ENCODE results near the gene OTUB1. TPM values are rescaled to one million over a fixed set of nuclear protein-coding genes. Genes with fewer than 3 reads are reported as not detected.
"Not testable (repeated sequence)": the region's sequence is repeated elsewhere in the genome, so short reads cannot be mapped to it uniquely, and the experiment has no call there.

The OTUB1 gene
- total RNA-seq, 1 donor from 2014 or later, result 52.2 TPM

DNA sequence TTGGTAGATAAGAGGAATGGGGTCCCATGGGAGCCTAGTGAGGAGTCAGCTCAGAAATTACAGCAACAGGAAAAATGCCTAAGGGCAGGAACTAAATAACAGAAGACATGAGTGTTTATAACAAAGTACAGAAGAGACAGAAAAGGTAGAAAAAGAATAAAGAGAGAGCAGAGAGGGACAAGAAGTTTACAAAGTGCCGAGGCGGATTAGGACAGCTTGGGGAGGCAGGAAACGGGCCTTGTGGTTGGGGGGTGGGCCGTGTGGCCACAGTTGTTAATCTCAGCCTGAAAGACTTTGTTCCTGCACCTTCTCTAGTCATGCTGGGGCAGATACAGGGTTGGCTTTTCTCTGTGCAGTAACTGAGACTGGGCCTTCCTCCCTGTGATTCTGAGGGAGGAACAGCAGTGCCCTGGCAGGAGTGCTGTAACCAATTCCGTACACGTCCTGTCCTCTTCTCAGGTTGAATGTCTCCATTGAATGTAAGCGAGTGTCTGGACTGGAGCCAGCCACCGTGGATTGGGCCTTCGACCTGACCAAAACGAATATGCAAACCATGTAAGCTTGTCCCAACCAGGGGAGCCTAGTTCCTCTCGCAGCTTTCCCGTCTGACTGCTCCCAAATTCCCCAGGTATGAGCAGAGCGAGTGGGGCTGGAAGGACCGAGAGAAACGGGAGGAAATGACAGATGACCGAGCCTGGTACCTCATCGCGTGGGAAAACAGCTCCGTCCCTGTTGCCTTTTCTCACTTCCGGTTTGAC lies 34.3 kb upstream of the OTUB1 start:
- Mint-ChIP-seq H3K36me3 (ENCODE audit: low read depth) (peaks cover 25% of the 10 kb centered on the region), H3K4me1 (ENCODE audit: low read depth) (no peaks in the 10 kb centered on the region), H3K9me3 (ENCODE audit: low read depth) (no peaks in the 10 kb centered on the region), H3K27me3 (ENCODE audit: low read depth) (no peaks in the 10 kb centered on the region), H3K4me3 (ENCODE audit: unreplicated experiment) (no peak overlapping the region), H3K27ac (ENCODE audit: unreplicated experiment) (no peak overlapping the region)
- TF ChIP-seq, protein P1, sequence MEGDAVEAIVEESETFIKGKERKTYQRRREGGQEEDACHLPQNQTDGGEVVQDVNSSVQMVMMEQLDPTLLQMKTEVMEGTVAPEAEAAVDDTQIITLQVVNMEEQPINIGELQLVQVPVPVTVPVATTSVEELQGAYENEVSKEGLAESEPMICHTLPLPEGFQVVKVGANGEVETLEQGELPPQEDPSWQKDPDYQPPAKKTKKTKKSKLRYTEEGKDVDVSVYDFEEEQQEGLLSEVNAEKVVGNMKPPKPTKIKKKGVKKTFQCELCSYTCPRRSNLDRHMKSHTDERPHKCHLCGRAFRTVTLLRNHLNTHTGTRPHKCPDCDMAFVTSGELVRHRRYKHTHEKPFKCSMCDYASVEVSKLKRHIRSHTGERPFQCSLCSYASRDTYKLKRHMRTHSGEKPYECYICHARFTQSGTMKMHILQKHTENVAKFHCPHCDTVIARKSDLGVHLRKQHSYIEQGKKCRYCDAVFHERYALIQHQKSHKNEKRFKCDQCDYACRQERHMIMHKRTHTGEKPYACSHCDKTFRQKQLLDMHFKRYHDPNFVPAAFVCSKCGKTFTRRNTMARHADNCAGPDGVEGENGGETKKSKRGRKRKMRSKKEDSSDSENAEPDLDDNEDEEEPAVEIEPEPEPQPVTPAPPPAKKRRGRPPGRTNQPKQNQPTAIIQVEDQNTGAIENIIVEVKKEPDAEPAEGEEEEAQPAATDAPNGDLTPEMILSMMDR (IDR thresholded peaks at IDR 0.05), result no peak
- DNase-seq (ENCODE audit: low spot score), result no peak

DNA sequence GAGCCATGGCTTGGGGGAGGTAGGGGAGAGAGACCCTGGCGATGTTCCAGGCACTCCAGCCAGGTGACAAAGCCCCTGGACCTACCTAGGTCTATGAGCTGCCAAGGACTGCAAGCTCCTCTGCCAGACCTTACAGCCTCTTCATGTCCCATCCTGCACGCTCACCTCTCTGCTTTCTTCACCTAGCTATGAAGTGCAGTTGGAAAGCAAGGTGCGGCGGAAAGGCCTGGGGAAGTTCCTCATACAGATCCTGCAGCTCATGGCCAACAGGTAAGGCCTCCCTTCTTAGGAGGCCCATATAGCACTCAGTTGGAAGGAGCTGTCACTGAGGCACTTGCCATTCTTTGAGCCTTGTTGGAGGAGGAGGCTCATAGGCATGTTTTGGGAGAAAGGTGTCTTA lies 33.7 kb upstream of the OTUB1 start:
- H3K27ac Mint-ChIP-seq (ENCODE audit: unreplicated experiment), result no peak overlapping the region
- H3K4me1 Mint-ChIP-seq (ENCODE audit: low read depth), result no peaks in the 10 kb centered on the region
- no peaks in the 10 kb centered on the region for H3K9me3 Mint-ChIP-seq (ENCODE audit: low read depth)
- no peak for DNase-seq (ENCODE audit: low spot score)
- no peak overlapping the region for H3K4me3 Mint-ChIP-seq (ENCODE audit: unreplicated experiment)
- peaks cover 25% of the 10 kb centered on the region for H3K36me3 Mint-ChIP-seq (ENCODE audit: low read depth)
- TF ChIP-seq, protein P1 (IDR thresholded peaks at IDR 0.05), result no peak
- H3K27me3 Mint-ChIP-seq (ENCODE audit: low read depth), result no peaks in the 10 kb centered on the region

DNA sequence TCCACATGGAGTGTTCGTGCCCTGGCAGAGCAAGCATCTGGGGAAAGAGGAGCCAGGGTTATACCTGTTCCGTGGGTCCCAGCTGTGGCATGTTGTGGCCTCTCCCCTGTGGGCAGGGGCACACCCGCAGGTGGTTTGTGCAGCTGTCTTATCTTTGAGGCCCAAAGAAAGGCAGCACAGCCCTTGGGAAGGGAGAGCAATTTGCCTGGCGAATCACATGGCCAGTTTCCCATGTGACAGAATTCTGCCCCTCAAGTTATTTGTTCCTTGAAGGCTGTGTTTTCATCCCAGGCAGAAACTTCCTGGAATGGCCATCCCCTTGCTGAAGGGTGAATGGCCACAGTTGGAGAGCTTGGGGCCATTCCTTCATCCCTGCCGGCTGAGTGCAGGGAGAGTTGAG lies 28.2 kb upstream of the OTUB1 start:
- Mint-ChIP-seq H3K27ac (ENCODE audit: unreplicated experiment) (no peak overlapping the region), H3K36me3 (ENCODE audit: low read depth) (peaks cover 19% of the 10 kb centered on the region), H3K4me1 (ENCODE audit: low read depth) (no peaks in the 10 kb centered on the region), H3K4me3 (ENCODE audit: unreplicated experiment) (no peak overlapping the region), H3K27me3 (ENCODE audit: low read depth) (no peaks in the 10 kb centered on the region), H3K9me3 (ENCODE audit: low read depth) (no peaks in the 10 kb centered on the region)
- DNase-seq (ENCODE audit: low spot score), result no peak
- TF ChIP-seq, protein P1 (IDR thresholded peaks at IDR 0.05), result no peak

DNA sequence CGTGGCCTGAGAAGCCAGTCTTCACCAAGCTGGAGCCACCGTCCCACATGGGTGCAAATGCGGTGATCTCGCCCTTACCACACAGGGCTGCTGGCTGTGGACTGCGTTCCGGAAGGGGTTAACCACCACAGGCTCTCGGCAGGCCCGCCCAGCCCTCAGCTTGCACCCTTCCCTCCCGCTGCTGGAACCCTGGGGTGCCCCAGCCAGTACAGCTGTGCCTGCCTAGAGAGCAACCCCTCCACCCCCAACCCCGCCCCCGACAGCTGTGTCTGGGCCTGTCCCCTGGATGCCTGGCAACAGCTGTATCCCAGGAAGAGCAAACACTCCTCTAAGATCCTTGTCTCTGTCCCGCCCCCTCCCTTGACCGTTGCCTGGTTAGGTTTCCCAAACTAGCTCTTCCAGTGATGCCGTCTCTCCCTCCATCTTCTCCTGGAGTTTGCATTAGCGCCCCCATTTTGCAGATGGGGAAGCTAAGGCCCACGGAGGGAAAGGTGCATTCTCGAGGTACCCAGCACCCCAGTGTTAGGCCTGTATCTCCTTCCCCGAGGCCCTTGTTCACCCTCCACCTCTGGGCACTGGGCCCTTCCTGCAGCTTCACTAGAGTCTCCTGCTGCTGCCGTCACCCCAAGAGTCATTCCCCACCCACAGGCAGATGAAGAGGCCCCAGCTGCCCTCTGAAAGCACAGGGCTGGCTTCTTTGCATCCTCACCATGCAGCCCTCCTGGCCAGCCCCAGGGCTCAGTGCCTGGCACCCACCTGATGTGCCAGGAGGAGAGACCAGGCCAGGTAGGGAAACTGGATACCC lies 24.4 kb upstream of the OTUB1 start:
- no peaks in the 10 kb centered on the region for H3K4me1 Mint-ChIP-seq (ENCODE audit: low read depth)
- no peaks in the 10 kb centered on the region for H3K36me3 Mint-ChIP-seq (ENCODE audit: low read depth)
- no peak for DNase-seq (ENCODE audit: low spot score)
- H3K9me3 Mint-ChIP-seq (ENCODE audit: low read depth), result no peaks in the 10 kb centered on the region
- H3K27me3 Mint-ChIP-seq (ENCODE audit: low read depth), result no peaks in the 10 kb centered on the region
- H3K4me3 Mint-ChIP-seq (ENCODE audit: unreplicated experiment), result no peak overlapping the region
- no peak overlapping the region for H3K27ac Mint-ChIP-seq (ENCODE audit: unreplicated experiment)
- TF ChIP-seq, protein P1 (IDR thresholded peaks at IDR 0.05), result no peak

DNA sequence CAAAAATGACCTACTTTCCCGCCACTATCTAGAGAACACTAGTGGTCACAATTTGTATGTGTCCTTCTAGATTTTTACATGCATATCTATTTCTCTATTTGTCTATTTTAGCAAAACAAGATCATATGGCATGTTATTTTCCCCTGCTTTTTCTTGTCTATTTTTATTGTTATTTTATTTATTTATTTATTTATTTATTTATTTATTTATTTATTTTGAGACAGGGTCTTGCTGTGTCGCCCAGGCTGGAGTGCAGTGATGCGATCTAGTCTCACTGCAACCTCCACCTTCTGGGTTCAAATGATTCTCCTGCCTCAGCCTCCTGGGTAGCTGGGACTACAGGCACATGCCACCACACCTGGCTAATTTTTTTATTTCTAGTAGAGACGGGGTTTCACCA lies 22.3 kb upstream of the OTUB1 start:
- H3K27me3 Mint-ChIP-seq (ENCODE audit: low read depth); H3K27ac Mint-ChIP-seq (ENCODE audit: unreplicated experiment); H3K4me1 Mint-ChIP-seq (ENCODE audit: low read depth); DNase-seq (ENCODE audit: low spot score); H3K4me3 Mint-ChIP-seq (ENCODE audit: unreplicated experiment); H3K36me3 Mint-ChIP-seq (ENCODE audit: low read depth); H3K9me3 Mint-ChIP-seq (ENCODE audit: low read depth): not testable (repeated sequence)

Measured in chondrocyte (in vitro differentiated cells).